ENCODE results near the gene DTX3.
"Not testable (repeated sequence)": the region's sequence is repeated elsewhere in the genome, so short reads cannot be mapped to it uniquely, and the experiment has no call there.

Gene DTX3

GRCh38 chr12:57655541-57656240 lies 51.1 kb downstream of the DTX3 start:
- no peak overlapping the region for H3K4me3 ChIP-seq (ENCODE audit: low read depth, low read length)
- TF ChIP-seq, protein P1, sequence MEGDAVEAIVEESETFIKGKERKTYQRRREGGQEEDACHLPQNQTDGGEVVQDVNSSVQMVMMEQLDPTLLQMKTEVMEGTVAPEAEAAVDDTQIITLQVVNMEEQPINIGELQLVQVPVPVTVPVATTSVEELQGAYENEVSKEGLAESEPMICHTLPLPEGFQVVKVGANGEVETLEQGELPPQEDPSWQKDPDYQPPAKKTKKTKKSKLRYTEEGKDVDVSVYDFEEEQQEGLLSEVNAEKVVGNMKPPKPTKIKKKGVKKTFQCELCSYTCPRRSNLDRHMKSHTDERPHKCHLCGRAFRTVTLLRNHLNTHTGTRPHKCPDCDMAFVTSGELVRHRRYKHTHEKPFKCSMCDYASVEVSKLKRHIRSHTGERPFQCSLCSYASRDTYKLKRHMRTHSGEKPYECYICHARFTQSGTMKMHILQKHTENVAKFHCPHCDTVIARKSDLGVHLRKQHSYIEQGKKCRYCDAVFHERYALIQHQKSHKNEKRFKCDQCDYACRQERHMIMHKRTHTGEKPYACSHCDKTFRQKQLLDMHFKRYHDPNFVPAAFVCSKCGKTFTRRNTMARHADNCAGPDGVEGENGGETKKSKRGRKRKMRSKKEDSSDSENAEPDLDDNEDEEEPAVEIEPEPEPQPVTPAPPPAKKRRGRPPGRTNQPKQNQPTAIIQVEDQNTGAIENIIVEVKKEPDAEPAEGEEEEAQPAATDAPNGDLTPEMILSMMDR (IDR thresholded peaks at IDR 0.05; ENCODE audit: control insufficient read depth, extremely low read depth, insufficient read depth) = no peak
- DNase-seq (ENCODE audit: low read depth) = no peak

GRCh38 chr12:57656408-57656807 lies 51.8 kb downstream of the DTX3 start:
- not testable (repeated sequence) for DNase-seq (ENCODE audit: low read depth); H3K4me3 ChIP-seq (ENCODE audit: low read depth, low read length)

DNA sequence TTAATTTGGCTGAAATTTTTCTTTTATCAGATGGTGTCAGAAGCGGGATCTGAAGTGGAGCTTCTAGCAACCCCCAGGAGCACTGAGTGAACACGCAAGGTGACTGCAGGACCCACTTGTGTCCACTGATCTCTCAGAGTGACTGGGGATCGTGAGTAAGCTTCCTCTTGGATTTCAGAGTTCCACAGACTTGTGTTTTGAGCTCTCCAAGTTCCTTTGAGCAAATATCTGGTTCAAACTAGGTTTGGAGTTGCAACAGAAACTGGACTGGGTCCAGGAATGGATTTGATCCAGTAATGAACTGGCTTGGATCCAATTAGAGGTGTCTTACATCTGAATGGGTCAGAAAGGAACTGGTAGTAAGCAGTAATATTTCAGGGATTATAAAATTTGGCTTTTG lies 53.1 kb downstream of the DTX3 start:
- peak; percentile 50 for DNase-seq (ENCODE audit: low read depth)
- H3K4me3 ChIP-seq (ENCODE audit: low read depth, low read length) = no peak overlapping the region

DNA sequence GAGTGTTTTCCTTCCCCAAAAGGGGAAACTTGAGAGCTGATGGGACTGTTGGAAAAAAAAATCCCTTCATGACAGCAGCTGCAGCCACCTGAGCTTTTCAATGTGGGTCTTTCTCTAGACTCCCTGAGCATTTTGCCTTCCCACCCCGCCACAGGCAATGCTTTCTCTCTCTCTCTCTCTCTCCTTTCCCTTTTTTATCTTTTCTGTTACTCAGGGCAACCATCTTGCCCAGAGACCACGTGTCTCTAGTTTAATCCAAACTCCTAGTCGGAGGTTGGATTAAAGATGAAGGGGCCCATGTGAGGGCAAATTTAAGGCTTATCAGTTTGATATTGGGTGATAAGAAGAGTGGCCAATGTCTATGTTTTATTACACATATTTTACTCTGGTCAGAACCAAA lies 54.3 kb downstream of the DTX3 start:
- no peak overlapping the region for H3K4me3 ChIP-seq (ENCODE audit: low read depth, low read length)
- TF ChIP-seq, protein P1 (IDR thresholded peaks at IDR 0.05; ENCODE audit: control insufficient read depth, extremely low read depth, insufficient read depth) = no peak
- no peak for DNase-seq (ENCODE audit: low read depth)

More for the DNA sequence above, 53.1 kb downstream of the DTX3 start:
- TF ChIP-seq, protein P1 (IDR thresholded peaks at IDR 0.05; ENCODE audit: control insufficient read depth, extremely low read depth, insufficient read depth) = no peak
